Measurements from ENCODE around the gene TEKT2. TPM values are rescaled to one million over a fixed set of nuclear protein-coding genes. Genes with fewer than 3 reads are reported as not detected.
A peak's percentile ranks its signal among the peaks of the same experiment; 100 is the strongest.

Gene TEKT2
- total RNA-seq, 1 donor from 2014 or later, result 2.1 TPM

- Histone ChIP-seq H3K9me3 (ENCODE audit: control insufficient read depth in 3 of 3, low read length in 3 of 3) (no peaks in the 10 kb centered on the region), H3K4me1 (ENCODE audit: control insufficient read depth in 3 of 3, insufficient read depth in 3 of 3, low read length in 3 of 3) (peaks cover 24 to 33% (median 25%) of the 10 kb centered on the region in 3 donors), H3K27me3 (ENCODE audit: control insufficient read depth in 3 of 3, insufficient read depth in 3 of 3, low read length in 3 of 3) (no peaks in the 10 kb centered on the region), H3K4me3 (ENCODE audit: low read length in 3 of 3) (no peak overlapping the region), H3K27ac (ENCODE audit: low read depth, low read length) (no peak overlapping the region), H3K9ac (ENCODE audit: low read depth in 1 of 3, low read length in 3 of 3) (no peak overlapping the region), H3K36me3 (ENCODE audit: control insufficient read depth in 3 of 3, insufficient read depth in 3 of 3, low read length in 3 of 3) (peaks cover 10 to 23% (median 22%) of the 10 kb centered on the region in 3 donors)
Observed at GRCh38 chr1:36134505-36135329, 50.8 kb downstream of the TEKT2 start.

- Histone ChIP-seq H3K27me3 (ENCODE audit: control insufficient read depth in 3 of 3, insufficient read depth in 3 of 3, low read length in 3 of 3) (no peaks in the 10 kb centered on the region), H3K9me3 (ENCODE audit: control insufficient read depth in 3 of 3, low read length in 3 of 3) (no peaks in the 10 kb centered on the region), H3K4me3 (ENCODE audit: low read length in 3 of 3) (no peak overlapping the region), H3K4me1 (ENCODE audit: control insufficient read depth in 3 of 3, insufficient read depth in 3 of 3, low read length in 3 of 3) (peaks cover 28 to 39% (median 31%) of the 10 kb centered on the region in 3 donors), H3K36me3 (ENCODE audit: control insufficient read depth in 3 of 3, insufficient read depth in 3 of 3, low read length in 3 of 3) (peaks cover 12 to 23% (median 22%) of the 10 kb centered on the region in 3 donors), H3K9ac (ENCODE audit: low read depth in 1 of 3, low read length in 3 of 3) (peak overlapping the region in 1 of 3 donors; percentile 21), H3K27ac (ENCODE audit: low read depth, low read length) (no peak overlapping the region)
Observed at GRCh38 chr1:36135330-36135667, 51.4 kb downstream of the TEKT2 start.

GRCh38 chr1:36135796-36136195, 51.9 kb downstream of the TEKT2 start:
- H3K36me3 ChIP-seq (ENCODE audit: control insufficient read depth in 3 of 3, insufficient read depth in 3 of 3, low read length in 3 of 3), result peaks cover 12 to 23% (median 22%) of the 10 kb centered on the region in 3 donors
- no peaks in the 10 kb centered on the region for H3K27me3 ChIP-seq (ENCODE audit: control insufficient read depth in 3 of 3, insufficient read depth in 3 of 3, low read length in 3 of 3)
- H3K9ac ChIP-seq (ENCODE audit: low read depth in 1 of 3, low read length in 3 of 3), result peak overlapping the region in 2 of 3 donors; percentile 21 to 45
- H3K4me3 ChIP-seq (ENCODE audit: low read length in 3 of 3), result no peak overlapping the region
- peak overlapping the region; percentile 54 for H3K27ac ChIP-seq (ENCODE audit: low read depth, low read length)
- no peaks in the 10 kb centered on the region for H3K9me3 ChIP-seq (ENCODE audit: control insufficient read depth in 3 of 3, low read length in 3 of 3)
- H3K4me1 ChIP-seq (ENCODE audit: control insufficient read depth in 3 of 3, insufficient read depth in 3 of 3, low read length in 3 of 3), result peaks cover 29 to 42% (median 36%) of the 10 kb centered on the region in 3 donors

GRCh38 chr1:36136535-36136934, 52.6 kb downstream of the TEKT2 start:
- Histone ChIP-seq H3K4me1 (ENCODE audit: control insufficient read depth in 3 of 3, insufficient read depth in 3 of 3, low read length in 3 of 3) (peaks cover 29 to 42% (median 36%) of the 10 kb centered on the region in 3 donors), H3K4me3 (ENCODE audit: low read length in 3 of 3) (no peak overlapping the region), H3K9me3 (ENCODE audit: control insufficient read depth in 3 of 3, low read length in 3 of 3) (no peaks in the 10 kb centered on the region), H3K27ac (ENCODE audit: low read depth, low read length) (peak overlapping the region; percentile 54), H3K36me3 (ENCODE audit: control insufficient read depth in 3 of 3, insufficient read depth in 3 of 3, low read length in 3 of 3) (peaks cover 12 to 23% (median 22%) of the 10 kb centered on the region in 3 donors), H3K27me3 (ENCODE audit: control insufficient read depth in 3 of 3, insufficient read depth in 3 of 3, low read length in 3 of 3) (no peaks in the 10 kb centered on the region), H3K9ac (ENCODE audit: low read depth in 1 of 3, low read length in 3 of 3) (peak overlapping the region in 1 of 3 donors; percentile 45)

GRCh38 chr1:36137226-36137625, 53.3 kb downstream of the TEKT2 start:
- Histone ChIP-seq H3K4me3 (ENCODE audit: low read length in 3 of 3) (no peak overlapping the region), H3K27ac (ENCODE audit: low read depth, low read length) (peak overlapping the region; percentile 54), H3K9ac (ENCODE audit: low read depth in 1 of 3, low read length in 3 of 3) (no peak overlapping the region), H3K27me3 (ENCODE audit: control insufficient read depth in 3 of 3, insufficient read depth in 3 of 3, low read length in 3 of 3) (no peaks in the 10 kb centered on the region), H3K9me3 (ENCODE audit: control insufficient read depth in 3 of 3, low read length in 3 of 3) (no peaks in the 10 kb centered on the region), H3K4me1 (ENCODE audit: control insufficient read depth in 3 of 3, insufficient read depth in 3 of 3, low read length in 3 of 3) (peaks cover 29 to 44% (median 39%) of the 10 kb centered on the region in 3 donors), H3K36me3 (ENCODE audit: control insufficient read depth in 3 of 3, insufficient read depth in 3 of 3, low read length in 3 of 3) (peaks cover 12 to 23% (median 22%) of the 10 kb centered on the region in 3 donors)

- no peak overlapping the region for H3K4me3 ChIP-seq (ENCODE audit: low read length in 3 of 3)
- H3K27ac ChIP-seq (ENCODE audit: low read depth, low read length), result no peak overlapping the region
- H3K9ac ChIP-seq (ENCODE audit: low read depth in 1 of 3, low read length in 3 of 3), result no peak overlapping the region
- H3K9me3 ChIP-seq (ENCODE audit: control insufficient read depth in 3 of 3, low read length in 3 of 3), result no peaks in the 10 kb centered on the region
- peaks cover 12 to 23% (median 22%) of the 10 kb centered on the region in 3 donors for H3K36me3 ChIP-seq (ENCODE audit: control insufficient read depth in 3 of 3, insufficient read depth in 3 of 3, low read length in 3 of 3)
- H3K4me1 ChIP-seq (ENCODE audit: control insufficient read depth in 3 of 3, insufficient read depth in 3 of 3, low read length in 3 of 3), result peaks cover 29 to 49% (median 43%) of the 10 kb centered on the region in 3 donors
- H3K27me3 ChIP-seq (ENCODE audit: control insufficient read depth in 3 of 3, insufficient read depth in 3 of 3, low read length in 3 of 3), result no peaks in the 10 kb centered on the region
Observed at GRCh38 chr1:36137776-36138175, 53.9 kb downstream of the TEKT2 start.

Other genes with a start within 250 kb of the TEKT2 start
- gene AGO1, start 200.9 kb upstream of the TEKT2 start, total RNA-seq, result 5.7 TPM
- gene AGO3, start 153.0 kb upstream of the TEKT2 start, total RNA-seq, result 13.0 TPM
- gene ADPRS, start 4.8 kb downstream of the TEKT2 start, total RNA-seq, result 21.4 TPM
- 11.0 TPM for gene COL8A2, start 41.1 kb downstream of the TEKT2 start, total RNA-seq
- 30.3 TPM for gene TRAPPC3, start 65.4 kb downstream of the TEKT2 start, total RNA-seq
- gene MAP7D1, start 72.1 kb downstream of the TEKT2 start, total RNA-seq, result 71.0 TPM
- gene THRAP3, start 140.3 kb downstream of the TEKT2 start, total RNA-seq, result 51.7 TPM
- 0.52 TPM for gene SH3D21, start 222.3 kb downstream of the TEKT2 start, total RNA-seq
- gene EVA1B, start 239.6 kb downstream of the TEKT2 start, total RNA-seq, result 40.7 TPM